H1 (cell line): ENCODE measurements around the gene SRCIN1. TPM values are rescaled to one million over a fixed set of nuclear protein-coding genes. Genes with fewer than 3 reads are reported as not detected.

Experiments used
- CTCF ChIA-PET: fragments of 300-600 bp; sonication (Branson Sonifier 250); formaldehyde crosslinking; loops from one replicate; lab custom pipeline; 2021; ENCODE audit not compliant: partially characterized antibody; lab: Charles Lee
- POLR2A ChIA-PET: fragments of 300-600 bp; sonication (Branson Sonifier 250); formaldehyde crosslinking; loops from one replicate; lab custom pipeline; 2021; ENCODE audit warnings: inconsistent platforms; ENCODE audit not compliant: partially characterized antibody; lab: Charles Lee
- DNase-seq, 2 experiments: peaks; one replicate each; pipeline versions ENCODE4 v3.0.0 to v3.0.0-alpha.2; 2010 to 2022; ENCODE audit warnings: low spot score in 2 of 2, low read depth in 1 of 2, mixed read lengths in 1 of 2
- FAIRE-seq: peaks from 2 replicates; lab custom pipeline; 2011; peaks lifted over from hg19 to GRCh38; lab: Jason Lieb, UNC
- H2AFZ ChIP-seq: 2 replicates; pipeline ENCODE4 v1.8.1; 2012; ENCODE audit warnings: low read length, inconsistent platforms
- H2AK5ac ChIP-seq: 2 replicates; pipeline ENCODE4 v1.6.1; 2013; ENCODE audit warnings: low read depth, low read length
- H2BK120ac ChIP-seq: replicated peaks from 2 replicates; pipeline ENCODE3; 2013; ENCODE audit warnings: low read depth, low read length, inconsistent platforms
- H2BK12ac ChIP-seq: 2 replicates; pipeline ENCODE4 v1.6.1; 2013; ENCODE audit warnings: low read depth, low read length
- H2BK15ac ChIP-seq: 2 replicates; pipeline ENCODE4 v1.6.1; 2013; ENCODE audit warnings: low read length
- H2BK20ac ChIP-seq: 2 replicates; pipeline ENCODE4 v1.6.1; 2013; ENCODE audit warnings: low read length
- H2BK5ac ChIP-seq: 2 replicates; pipeline ENCODE4 v1.6.1; 2013; ENCODE audit warnings: low read depth, low read length
- H3K14ac ChIP-seq: 2 replicates; pipeline ENCODE4 v1.6.1; 2013; ENCODE audit warnings: inconsistent platforms; ENCODE audit not compliant: insufficient read length
- H3K18ac ChIP-seq: 2 replicates; pipeline ENCODE4 v1.6.1; 2013; ENCODE audit warnings: low read length; ENCODE audit errors: extremely low read depth
- H3K23ac ChIP-seq: 2 replicates; pipeline ENCODE4 v1.6.1; 2013; ENCODE audit warnings: inconsistent platforms; ENCODE audit not compliant: insufficient read length
- H3K23me2 ChIP-seq: 2 replicates; pipeline ENCODE4 v1.6.1; 2013; ENCODE audit warnings: low read depth, low read length
- H3K27ac ChIP-seq: 2 replicates; pipeline ENCODE4 v1.6.1; 2011; ENCODE audit warnings: low read depth, low read length, inconsistent platforms
- H3K27me3 ChIP-seq, 4 experiments: replicated peaks in 1 of 4; 1 replicate in 1 of 4; 2 replicates in 3 of 4; pipeline versions ENCODE4 v1.6.1 to v1.8.1; 2011 to 2013; ENCODE audit warnings: low read length in 3 of 4, mild to moderate bottlenecking in 3 of 4, inconsistent platforms in 2 of 4, mixed read lengths in 2 of 4, moderate library complexity in 1 of 4; ENCODE audit not compliant: control insufficient read depth in 3 of 4, insufficient read depth in 3 of 4; ENCODE audit errors: extremely low read depth in 1 of 4
- H3K36me3 ChIP-seq, 4 experiments: 2 replicates each; pipeline versions ENCODE4 v1.6.1 to v1.8.1; 2011 to 2013; ENCODE audit warnings: mild to moderate bottlenecking in 4 of 4, low read length in 3 of 4, moderate library complexity in 2 of 4, control low read depth in 1 of 4, inconsistent platforms in 1 of 4; ENCODE audit not compliant: insufficient read depth in 4 of 4, control insufficient read depth in 2 of 4
- H3K4ac ChIP-seq: replicated peaks from 2 replicates; pipeline ENCODE3; 2013; ENCODE audit warnings: low read length, low read depth, mixed read lengths, inconsistent platforms; ENCODE audit not compliant: insufficient read length
- H3K4me1 ChIP-seq, 4 experiments: replicated peaks in 1 of 4; 1 replicate in 1 of 4; 2 replicates in 3 of 4; pipeline versions ENCODE4 v1.6.1 to v1.8.1; 2011 to 2013; ENCODE audit warnings: low read length in 3 of 4, inconsistent platforms in 2 of 4, mixed read lengths in 1 of 4; ENCODE audit not compliant: insufficient read depth in 4 of 4, control insufficient read depth in 3 of 4
- H3K4me2 ChIP-seq, 2 experiments: 2 replicates each; pipeline versions ENCODE4 v1.6.1 to v1.8.1; 2011 to 2013; ENCODE audit warnings: low read depth in 2 of 2, low read length in 2 of 2, control low read depth in 1 of 2, inconsistent platforms in 1 of 2, mild to moderate bottlenecking in 1 of 2; ENCODE audit not compliant: insufficient read depth in 1 of 2
- H3K4me3 ChIP-seq, 4 experiments: fragments of 200-600, 300-600 bp in 1 of 4; sonication (generic), shearing (Covaris generic), sonication (Bioruptor Twin) in 1 of 4; 2 replicates each; pipeline versions ENCODE4 v1.5.1 to v1.8.1; 2011 to 2016; ENCODE audit warnings: low read length in 4 of 4, low read depth in 3 of 4, control low read depth in 2 of 4, inconsistent platforms in 2 of 4, mild to moderate bottlenecking in 2 of 4, mixed read lengths in 1 of 4, moderate library complexity in 1 of 4; ENCODE audit not compliant: insufficient read depth in 2 of 4; ENCODE audit errors: extremely low read depth in 1 of 4
- H3K56ac ChIP-seq: replicated peaks from 2 replicates; pipeline ENCODE3; 2013; ENCODE audit warnings: low read depth, mild to moderate bottlenecking, mixed read lengths, low read length, inconsistent platforms; ENCODE audit not compliant: insufficient read length
- H3K79me1 ChIP-seq: 2 replicates; pipeline ENCODE4 v1.6.1; 2013; ENCODE audit warnings: low read depth, low read length, control low read depth
- H3K79me2 ChIP-seq, 2 experiments: 2 replicates each; pipeline versions ENCODE4 v1.6.1 to v1.8.1; 2012 to 2013; ENCODE audit warnings: low read length in 2 of 2, mild to moderate bottlenecking in 2 of 2, inconsistent platforms in 1 of 2; ENCODE audit not compliant: insufficient read depth in 2 of 2, control insufficient read depth in 1 of 2
- H3K9ac ChIP-seq, 4 experiments: replicated peaks in 1 of 4; 1 replicate in 1 of 4; 2 replicates in 3 of 4; pipeline versions ENCODE4 v1.6.1 to v1.8.1; 2011 to 2013; ENCODE audit warnings: low read depth in 3 of 4, low read length in 3 of 4, control low read depth in 2 of 4, mild to moderate bottlenecking in 2 of 4, moderate library complexity in 2 of 4, inconsistent platforms in 1 of 4; ENCODE audit errors: extremely low read depth in 1 of 4
- H3K9me3 ChIP-seq, 2 experiments: 2 replicates each; pipeline versions ENCODE4 v1.6.1 to v1.8.1; 2012 to 2013; ENCODE audit warnings: mild to moderate bottlenecking in 2 of 2, moderate library complexity in 2 of 2, control low read depth in 1 of 2, inconsistent platforms in 1 of 2, low read depth in 1 of 2, low read length in 1 of 2, mixed read lengths in 1 of 2; ENCODE audit not compliant: insufficient read depth in 2 of 2
- H4K20me1 ChIP-seq, 2 experiments: replicated peaks in 1 of 2; 2 replicates each; pipeline versions ENCODE3 to v1.8.1; 2011 to 2013; ENCODE audit warnings: inconsistent platforms in 2 of 2, low read length in 2 of 2, mild to moderate bottlenecking in 1 of 2; ENCODE audit not compliant: insufficient read depth in 2 of 2, control insufficient read depth in 1 of 2
- H4K5ac ChIP-seq: 2 replicates; pipeline ENCODE4 v1.6.1; 2013; ENCODE audit warnings: low read length, low read depth, mixed read lengths, inconsistent platforms; ENCODE audit not compliant: insufficient read length
- H4K8ac ChIP-seq: 2 replicates; pipeline ENCODE4 v1.8.0; 2013; ENCODE audit warnings: mild to moderate bottlenecking, moderate library complexity, low read length, inconsistent platforms; ENCODE audit not compliant: insufficient read depth; ENCODE audit errors: extremely low read depth
- H4K91ac ChIP-seq: replicated peaks from 2 replicates; pipeline ENCODE3; 2013; ENCODE audit warnings: low read length, mixed read lengths, inconsistent platforms; ENCODE audit not compliant: insufficient read length
- CBX5 ChIP-seq: fragments of 300-800, 300-1000 bp; sonication (generic); IDR thresholded peaks from 2 replicates; pipeline ENCODE4 v1.7.1; 2016; ENCODE audit warnings: antibody characterized with exemption, low read length, low read depth
- CEBPB ChIP-seq: IDR thresholded peaks from 2 replicates; pipeline ENCODE4 v1.6.1; 2012; ENCODE audit warnings: low read depth, low read length
- CREB1 ChIP-seq: IDR thresholded peaks from 2 replicates; pipeline ENCODE4 v1.6.1; 2012; ENCODE audit warnings: inconsistent platforms
- EZH2 ChIP-seq: fragments of 200-600 bp; sonication (generic); IDR thresholded peaks from 2 replicates; pipeline ENCODE4 v1.7.1; 2012; ENCODE audit warnings: low read depth, mild to moderate bottlenecking, moderate library complexity, low read length, inconsistent platforms; ENCODE audit not compliant: severe bottlenecking
- PHF8 ChIP-seq: fragments of 200-600 bp; sonication (generic); conservative IDR thresholded peaks from 2 replicates; pipeline ENCODE4 v1.7.1; 2012; ENCODE audit warnings: low read depth, mild to moderate bottlenecking, inconsistent platforms, low read length, moderate library complexity
- SUZ12 ChIP-seq: fragments of 200-600 bp; sonication (generic); IDR thresholded peaks from 2 replicates; pipeline ENCODE4 v1.6.1; 2012; ENCODE audit warnings: mild to moderate bottlenecking, inconsistent platforms, low read length, moderate library complexity, mixed read lengths
- YY1 ChIP-seq: IDR thresholded peaks from 2 replicates; pipeline ENCODE4 v1.6.1; 2011; ENCODE audit warnings: low read depth, mild to moderate bottlenecking, low read length
- WGBS, 2 experiments: shearing (Covaris generic) in 1 of 2; methylation state at CpG; one replicate each; pipeline versions ENCODE4 v1.1.6 to v1.1.7; 2013 to 2015; ENCODE audit warnings: low lambda C conversion rate in 2 of 2, mixed read lengths in 2 of 2, inconsistent platforms in 1 of 2, low coverage in 1 of 2, missing lambda C conversion rate in 1 of 2; ENCODE audit not compliant: insufficient replicate concordance in 2 of 2, insufficient coverage in 1 of 2, insufficient read length in 1 of 2; ENCODE audit errors: extremely low coverage in 1 of 2, missing lambda C conversion rate in 1 of 2; 5-methylcytosine and 5-hydroxymethylcytosine counted together
- polyA plus RNA-seq, 7 experiments: library from polyadenylated mRNA; depleted of rRNA in 3 of 7; stranded (reverse) in 5 of 7; unstranded in 2 of 7; fragments of >200 nt in 5 of 7; fragments of 200-250 nt in 2 of 7; gene quantifications; 1 replicate in 5 of 7; 2 replicates in 1 of 7; 4 replicates in 1 of 7; pipeline versions ENCODE4 v1.2.1 to v1.2.3, GENCODE V29; 2011 to 2013; ENCODE audit warnings: missing spikeins in 2 of 7, mixed read lengths in 2 of 7
- total RNA-seq: library from RNA; stranded (reverse); fragmentation: NEBNext Ultra II Directional; extraction: Animal tissue kit (Norgen Biotek cat#: 25700); gene quantifications from 2 replicates; pipeline ENCODE4 v1.2.1, GENCODE V29; 2021
- TF ChIP-seq, protein P1 (sequence below), 3 experiments: IDR thresholded peaks; 1 replicate in 2 of 3; 2 replicates in 1 of 3; pipeline versions ENCODE4 v1.5.1 to v1.6.1; 2011; ENCODE audit warnings: low read length in 3 of 3, mild to moderate bottlenecking in 3 of 3, inconsistent platforms in 2 of 3, low read depth in 1 of 3, moderate library complexity in 1 of 3; ENCODE audit not compliant: insufficient read depth in 1 of 3; ENCODE audit errors: control extremely low read depth in 1 of 3
- TF ChIP-seq, protein P2 (sequence below): IDR thresholded peaks from 2 replicates; pipeline ENCODE4 v1.6.1; 2012; ENCODE audit warnings: low read length, inconsistent platforms

The SRCIN1 gene
- total and polyA plus RNA-seq, 2 of the 8 experiments (the other 6 are each of a cell fraction or from before 2014, with no cell fraction given) = 2.8 to 3.8 TPM

DNA sequence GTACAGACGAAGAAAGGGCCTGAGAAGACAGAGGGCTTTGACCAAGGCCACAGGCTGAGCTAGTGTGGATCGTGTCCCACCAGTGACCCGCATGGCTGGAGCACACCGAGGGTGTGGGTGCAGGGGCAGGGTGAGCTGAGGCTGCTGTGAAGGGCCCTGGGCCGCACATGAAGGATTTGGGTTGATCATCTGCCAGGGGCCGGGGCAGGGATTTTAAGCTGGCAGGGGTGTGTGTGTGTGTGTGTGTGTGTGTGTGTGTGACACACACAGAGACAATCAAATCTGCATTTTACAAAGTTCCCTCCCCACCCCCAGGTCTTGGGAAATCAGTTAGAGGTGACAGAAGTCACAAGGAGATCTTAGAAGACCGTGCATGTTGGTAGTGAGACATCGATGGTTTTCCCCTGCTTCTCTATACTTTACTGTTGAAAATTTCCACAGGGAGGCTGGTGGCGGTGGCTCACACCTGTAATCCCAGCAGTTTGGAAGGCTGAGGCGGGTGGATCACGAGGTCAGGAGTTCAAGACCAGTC is 65.2 kb downstream of the SRCIN1 start:
- Histone ChIP-seq H3K9ac (no peak overlapping the region), H2BK12ac (no peak overlapping the region; the same call in 1 of the 2 replicates), H3K4me3 (no peak overlapping the region), H3K23ac (no peak overlapping the region), H3K14ac (no peak overlapping the region), H2BK120ac (no peak overlapping the region), H3K56ac (no peak overlapping the region), H4K20me1 (peaks cover 1 to 2% of the 10 kb centered on the region in 2 experiments), H2BK5ac (no peak overlapping the region), H3K4me2 (no peak overlapping the region), H3K79me1 (no peaks in the 10 kb centered on the region), H3K4ac (no peak overlapping the region), H3K18ac (no peak overlapping the region), H4K91ac (no peak overlapping the region), H3K23me2 (no peaks in the 10 kb centered on the region), H3K27me3 (peaks cover 0 to 4% (median 1%) of the 10 kb centered on the region in 4 experiments; a peak in 1 of 7 replicates), H2AFZ (no peak overlapping the region), H3K79me2 (no peaks in the 10 kb centered on the region), H3K9me3 (no peaks in the 10 kb centered on the region), H2BK15ac (no peak overlapping the region), H4K5ac (no peak overlapping the region), H3K4me1 (peaks cover 0 to 2% (median 0%) of the 10 kb centered on the region in 4 experiments; a peak in 1 of 7 replicates), H2AK5ac (no peak overlapping the region), H3K36me3 (no peaks in the 10 kb centered on the region), H2BK20ac (no peak overlapping the region), H3K27ac (no peak overlapping the region), H4K8ac (no peak overlapping the region; the same call in 1 of the 2 replicates)
- DNase-seq (no peak), FAIRE-seq (no peak)
- ChIA-PET POLR2A (interaction anchor here (0.7 to 2.3 kb wide), 3 partner anchors 9 to 31 kb away, joined by 3 to 6 read pairs (median 5); no protein-coding TSS in a partner anchor), CTCF (interaction anchor here (0.7 to 38.1 kb wide), 12 partner anchors 11 to 206 kb away, joined by 3 to 914 read pairs (median 4); partner anchors contain the start of gene SRCIN1)
- TF ChIP-seq SUZ12 (no peak), EZH2 (no peak), CBX5 (no peak), YY1 (no peak), PHF8 (no peak), CEBPB (no peak), CREB1 (no peak)
- TF ChIP-seq, protein P1, sequence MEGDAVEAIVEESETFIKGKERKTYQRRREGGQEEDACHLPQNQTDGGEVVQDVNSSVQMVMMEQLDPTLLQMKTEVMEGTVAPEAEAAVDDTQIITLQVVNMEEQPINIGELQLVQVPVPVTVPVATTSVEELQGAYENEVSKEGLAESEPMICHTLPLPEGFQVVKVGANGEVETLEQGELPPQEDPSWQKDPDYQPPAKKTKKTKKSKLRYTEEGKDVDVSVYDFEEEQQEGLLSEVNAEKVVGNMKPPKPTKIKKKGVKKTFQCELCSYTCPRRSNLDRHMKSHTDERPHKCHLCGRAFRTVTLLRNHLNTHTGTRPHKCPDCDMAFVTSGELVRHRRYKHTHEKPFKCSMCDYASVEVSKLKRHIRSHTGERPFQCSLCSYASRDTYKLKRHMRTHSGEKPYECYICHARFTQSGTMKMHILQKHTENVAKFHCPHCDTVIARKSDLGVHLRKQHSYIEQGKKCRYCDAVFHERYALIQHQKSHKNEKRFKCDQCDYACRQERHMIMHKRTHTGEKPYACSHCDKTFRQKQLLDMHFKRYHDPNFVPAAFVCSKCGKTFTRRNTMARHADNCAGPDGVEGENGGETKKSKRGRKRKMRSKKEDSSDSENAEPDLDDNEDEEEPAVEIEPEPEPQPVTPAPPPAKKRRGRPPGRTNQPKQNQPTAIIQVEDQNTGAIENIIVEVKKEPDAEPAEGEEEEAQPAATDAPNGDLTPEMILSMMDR (IDR thresholded peaks at IDR 0.05; ENCODE audit: control extremely low read depth in 1 of 3, insufficient read depth in 1 of 3, low read depth in 1 of 3, low read length in 3 of 3) = no peak
- TF ChIP-seq, protein P2, sequence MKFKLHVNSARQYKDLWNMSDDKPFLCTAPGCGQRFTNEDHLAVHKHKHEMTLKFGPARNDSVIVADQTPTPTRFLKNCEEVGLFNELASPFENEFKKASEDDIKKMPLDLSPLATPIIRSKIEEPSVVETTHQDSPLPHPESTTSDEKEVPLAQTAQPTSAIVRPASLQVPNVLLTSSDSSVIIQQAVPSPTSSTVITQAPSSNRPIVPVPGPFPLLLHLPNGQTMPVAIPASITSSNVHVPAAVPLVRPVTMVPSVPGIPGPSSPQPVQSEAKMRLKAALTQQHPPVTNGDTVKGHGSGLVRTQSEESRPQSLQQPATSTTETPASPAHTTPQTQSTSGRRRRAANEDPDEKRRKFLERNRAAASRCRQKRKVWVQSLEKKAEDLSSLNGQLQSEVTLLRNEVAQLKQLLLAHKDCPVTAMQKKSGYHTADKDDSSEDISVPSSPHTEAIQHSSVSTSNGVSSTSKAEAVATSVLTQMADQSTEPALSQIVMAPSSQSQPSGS = no peak
- 94% methylated on average over 11 of the region's 11 CpGs; no CpG with 5 or more reads in 1 of the 2 experiments for WGBS, 2 experiments
